ENCODE data around the gene CDH19.

The CDH19 gene

GRCh38 chr18:66635342-66635741 is 31.5 kb upstream of the CDH19 start:
- no peak for TF ChIP-seq CTCF (IDR thresholded peaks at IDR 0.05; ENCODE audit: extremely low read depth, missing control alignments)
- DNase-seq (ENCODE audit: low spot score): no peak

GRCh38 chr18:66632756-66633155 is 28.9 kb upstream of the CDH19 start:
- no peak for DNase-seq (ENCODE audit: low spot score)
- TF ChIP-seq CTCF (IDR thresholded peaks at IDR 0.05; ENCODE audit: extremely low read depth, missing control alignments): no peak

GRCh38 chr18:66630831-66631230 is 26.9 kb upstream of the CDH19 start:
- no peak for TF ChIP-seq CTCF (IDR thresholded peaks at IDR 0.05; ENCODE audit: extremely low read depth, missing control alignments)

GRCh38 chr18:66623821-66624220 is 19.9 kb upstream of the CDH19 start:
- no peak for TF ChIP-seq CTCF (IDR thresholded peaks at IDR 0.05; ENCODE audit: extremely low read depth, missing control alignments)
- no peak for DNase-seq (ENCODE audit: low spot score)

More at GRCh38 chr18:66630831-66631230, 26.9 kb upstream of the CDH19 start:
- DNase-seq (ENCODE audit: low spot score): no peak

- no peak for DNase-seq (ENCODE audit: low spot score)
- TF ChIP-seq CTCF (IDR thresholded peaks at IDR 0.05; ENCODE audit: extremely low read depth, missing control alignments): no peak
Measured at GRCh38 chr18:66621816-66622576, 18.1 kb upstream of the CDH19 start.

GRCh38 chr18:66616523-66616983 is 12.7 kb upstream of the CDH19 start:
- no peak for DNase-seq (ENCODE audit: low spot score)
- no peak for TF ChIP-seq CTCF (IDR thresholded peaks at IDR 0.05; ENCODE audit: extremely low read depth, missing control alignments)

- TF ChIP-seq CTCF (IDR thresholded peaks at IDR 0.05; ENCODE audit: extremely low read depth, missing control alignments): no peak
- DNase-seq (ENCODE audit: low spot score): no peak
Measured at GRCh38 chr18:66615176-66615575, 11.3 kb upstream of the CDH19 start.

Measured in GM20000 (cell line).